ENCODE measurements around the gene TBC1D5. TPM values are rescaled to one million over a fixed set of nuclear protein-coding genes. Genes with fewer than 3 reads are reported as not detected.
A peak's percentile ranks its signal among the peaks of the same experiment; 100 is the strongest.

The TBC1D5 gene
- total and polyA plus RNA-seq, 10 donors, result 6.4 to 140 (median 97.1) TPM

GRCh38 chr3:17404548-17404947 lies 337.9 kb downstream of the TBC1D5 start:
- Histone ChIP-seq H3K27ac (no peak overlapping the region), H3K4me1 (peaks cover 0 to 6% (median 0%) of the 10 kb centered on the region in 6 donors), H3K4me3 (no peak overlapping the region), H3K9me3 (no peaks in the 10 kb centered on the region), H3K27me3 (replicated peaks in 1 of 7) (no peaks in the 10 kb centered on the region), H3K36me3 (peaks cover 0 to 65% (median 13%) of the 10 kb centered on the region in 6 donors)
- intact Hi-C loops (cut with DNase I; ENCODE audit: low total_unique reads), result no loop called here
- DNase-seq, result no peak
- TF ChIP-seq POLR2AphosphoS5 (IDR thresholded peaks at IDR 0.05) (no peak), POLR2A (IDR thresholded peaks at IDR 0.05) (no peak), CTCF (IDR thresholded peaks at IDR 0.05 in 8 of 11, conservative IDR thresholded peaks at IDR 0.05 in 3 of 11) (no peak)
- 91 to 97% (median 95%) methylated on average over 2 of the region's 2 CpGs for WGBS, 5 donors

DNA sequence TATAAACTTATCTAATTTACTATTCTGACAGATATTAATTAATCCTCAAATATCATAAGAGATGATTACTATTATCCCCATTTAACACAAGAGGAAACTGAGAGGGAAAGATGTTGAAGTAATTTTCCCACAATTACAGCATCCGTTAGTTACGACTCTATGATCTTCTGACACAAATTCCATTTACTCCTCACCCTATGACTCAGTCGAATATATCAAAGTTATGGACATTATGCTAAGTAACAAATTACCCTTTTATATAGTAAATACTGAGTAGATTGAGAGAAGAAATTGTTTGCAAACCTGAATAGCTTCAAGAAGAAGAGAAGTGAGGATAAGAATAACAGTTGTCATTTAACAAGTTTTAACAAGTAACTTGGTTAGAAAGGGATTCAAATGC lies 340.0 kb downstream of the TBC1D5 start:
- H3K4me1 ChIP-seq, result peaks cover 0 to 18% (median 3%) of the 10 kb centered on the region in 6 donors
- peaks cover 0 to 66% (median 13%) of the 10 kb centered on the region in 6 donors for H3K36me3 ChIP-seq
- no peak overlapping the region for H3K4me3 ChIP-seq
- DNase-seq, result no peak
- no peaks in the 10 kb centered on the region for H3K27me3 ChIP-seq (replicated peaks in 1 of 7)
- no peak overlapping the region for H3K27ac ChIP-seq
- intact Hi-C loops (cut with DNase I; ENCODE audit: low total_unique reads), result no loop called here
- WGBS, 5 donors, result 93 to 99% (median 96%) methylated on average over 3 of the region's 3 CpGs
- H3K9me3 ChIP-seq, result no peaks in the 10 kb centered on the region
- TF ChIP-seq CTCF (IDR thresholded peaks at IDR 0.05 in 8 of 11, conservative IDR thresholded peaks at IDR 0.05 in 3 of 11) (no peak), POLR2AphosphoS5 (IDR thresholded peaks at IDR 0.05) (no peak), POLR2A (IDR thresholded peaks at IDR 0.05) (no peak)

DNA sequence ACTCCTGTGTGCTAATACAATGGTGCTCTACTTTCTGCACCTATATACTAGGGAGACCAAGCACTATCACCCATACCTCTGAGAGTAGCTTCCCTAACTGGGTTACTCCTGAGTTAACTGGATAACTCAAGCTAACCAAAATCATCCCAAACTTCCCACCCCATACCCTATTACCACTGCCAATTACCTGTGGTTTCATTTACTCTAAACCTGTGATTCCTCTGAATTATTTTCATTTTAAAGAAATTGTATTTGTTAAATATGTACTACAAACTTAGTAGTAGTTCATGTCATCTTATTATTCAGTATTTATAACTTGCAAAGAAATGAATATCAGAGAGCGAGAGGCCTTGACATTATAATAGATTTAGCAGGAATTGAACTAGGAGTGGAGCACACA lies 340.5 kb downstream of the TBC1D5 start:
- TF ChIP-seq CTCF (IDR thresholded peaks at IDR 0.05 in 8 of 11, conservative IDR thresholded peaks at IDR 0.05 in 3 of 11) (no peak), POLR2AphosphoS5 (IDR thresholded peaks at IDR 0.05) (no peak), POLR2A (IDR thresholded peaks at IDR 0.05) (no peak)
- Histone ChIP-seq H3K4me3 (no peak overlapping the region), H3K36me3 (peaks cover 0 to 72% (median 13%) of the 10 kb centered on the region in 6 donors), H3K4me1 (peaks cover 0 to 18% (median 3%) of the 10 kb centered on the region in 6 donors), H3K9me3 (no peaks in the 10 kb centered on the region), H3K27ac (no peak overlapping the region), H3K27me3 (replicated peaks in 1 of 7) (no peaks in the 10 kb centered on the region)
- 49 to 98% (median 98%) methylated on average over 1 of the region's 1 CpG for WGBS, 5 donors
- DNase-seq, result no peak
- intact Hi-C loops (cut with DNase I; ENCODE audit: low total_unique reads), result no loop called here

DNA sequence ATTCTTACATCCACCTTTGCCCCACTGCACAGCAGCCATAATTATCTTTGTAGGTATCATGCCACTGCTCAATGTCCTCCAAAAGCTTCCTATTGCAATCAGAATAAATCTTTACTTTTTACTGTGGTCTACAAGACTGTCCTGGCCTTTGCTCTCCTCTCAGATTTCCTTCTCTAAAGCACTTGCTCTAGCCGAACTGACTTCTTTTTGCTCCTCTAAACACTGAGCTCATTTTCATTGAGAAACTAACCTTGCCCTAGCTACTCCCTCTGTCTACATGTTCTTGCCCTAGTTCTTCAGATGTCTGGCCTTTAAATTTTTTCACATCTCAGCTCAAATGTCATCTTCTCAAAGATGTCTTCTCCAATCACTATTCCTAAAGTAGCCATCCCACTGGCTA lies 342.8 kb downstream of the TBC1D5 start:
- H3K27ac ChIP-seq, result peak overlapping the region in 7 of 8 donors; percentile 22 to 69 (median 53)
- intact Hi-C loops (cut with DNase I; ENCODE audit: low total_unique reads), result no loop called here

More for the DNA sequence above, 342.8 kb downstream of the TBC1D5 start:
- Histone ChIP-seq H3K9me3 (no peaks in the 10 kb centered on the region), H3K4me1 (peaks cover 0 to 40% (median 3%) of the 10 kb centered on the region in 6 donors), H3K36me3 (peaks cover 0 to 51% (median 9%) of the 10 kb centered on the region in 6 donors), H3K4me3 (no peak overlapping the region), H3K27me3 (replicated peaks in 1 of 7) (no peaks in the 10 kb centered on the region)
- TF ChIP-seq POLR2AphosphoS5 (IDR thresholded peaks at IDR 0.05) (no peak), POLR2A (IDR thresholded peaks at IDR 0.05) (no peak), CTCF (IDR thresholded peaks at IDR 0.05 in 8 of 11, conservative IDR thresholded peaks at IDR 0.05 in 3 of 11) (no peak)
- 57 to 75% (median 72%) methylated on average over 1 of the region's 1 CpG for WGBS, 5 donors
- DNase-seq, result no peak
